SIG-M5 treated with dmso at 0.1 percent for 504 hours (cell line): Measurements from ENCODE around the gene CNPY2.
"Not testable (repeated sequence)": the region's sequence is repeated elsewhere in the genome, so short reads cannot be mapped to it uniquely, and the experiment has no call there.

ENCODE experiments used
- DNase-seq: peaks from one replicate; lab custom pipeline; 2025; ENCODE audit not compliant: unreplicated experiment; lab: John Stamatoyannopoulos, UW

The CNPY2 gene

GRCh38 chr12:56315622-56316473 lies at the start of gene CNPY2:
Gene CNPY2 (minus strand): TSS chr12:56315988. CDS start chr12:56315217, 771 bp downstream.
- DNase-seq = peak; percentile 99

- DNase-seq = no peak
Observed at GRCh38 chr12:56362130-56363059, 46.6 kb upstream of the CNPY2 start, which contains the start of gene APOF. Gene APOF (minus strand): TSS chr12:56362857. CDS start chr12:56362745, 112 bp downstream.

GRCh38 chr12:56361487-56362129 lies 45.8 kb upstream of the CNPY2 start:
- no peak for DNase-seq

- peak; percentile 100 for DNase-seq
Observed at GRCh38 chr12:56359851-56360767, 44.3 kb upstream of the CNPY2 start, which contains the start of gene STAT2. Gene STAT2 (minus strand): TSS chr12:56360107. CDS start chr12:56356571, 3,536 bp downstream.

GRCh38 chr12:56358836-56359532 lies 43.2 kb upstream of the CNPY2 start:
- DNase-seq = peak; percentile 85

GRCh38 chr12:56351325-56351724 lies 35.5 kb upstream of the CNPY2 start:
- DNase-seq = no peak

GRCh38 chr12:56350662-56351061 lies 34.9 kb upstream of the CNPY2 start:
- no peak for DNase-seq

GRCh38 chr12:56348776-56349175 lies 33.0 kb upstream of the CNPY2 start:
- no peak for DNase-seq

GRCh38 chr12:56347255-56347654 lies 31.5 kb upstream of the CNPY2 start:
- DNase-seq = not testable (repeated sequence)

- no peak for DNase-seq
Observed at GRCh38 chr12:56346675-56347074, 30.9 kb upstream of the CNPY2 start.

- not testable (repeated sequence) for DNase-seq
Observed at GRCh38 chr12:56342290-56342689, 26.5 kb upstream of the CNPY2 start.

- no peak for DNase-seq
Observed at GRCh38 chr12:56341616-56342015, 25.8 kb upstream of the CNPY2 start.

- no peak for DNase-seq
Observed at GRCh38 chr12:56339158-56339422, 23.3 kb upstream of the CNPY2 start.

GRCh38 chr12:56338308-56339157 lies 22.7 kb upstream of the CNPY2 start, which contains the start of gene IL23A:
Gene IL23A (plus strand): TSS chr12:56338884. CDS start chr12:56339045, 161 bp downstream.
- peak; percentile 83 for DNase-seq

GRCh38 chr12:56337753-56338251 lies 22.0 kb upstream of the CNPY2 start:
- peak; percentile 75 for DNase-seq

GRCh38 chr12:56336361-56337167 lies 20.8 kb upstream of the CNPY2 start:
- peak; percentile 98 for DNase-seq

GRCh38 chr12:56335527-56335926 lies 19.7 kb upstream of the CNPY2 start:
- not testable (repeated sequence) for DNase-seq

- no peak for DNase-seq
Observed at GRCh38 chr12:56334490-56334793, 18.7 kb upstream of the CNPY2 start.
